Smooth muscle cell (in vitro differentiated cells): ENCODE data around the gene SNX10. TPM values are rescaled to one million over a fixed set of nuclear protein-coding genes. Genes with fewer than 3 reads are reported as not detected.
A peak's percentile ranks its signal among the peaks of the same experiment; 100 is the strongest.
"Not testable (repeated sequence)": the region's sequence is repeated elsewhere in the genome, so short reads cannot be mapped to it uniquely, and the experiment has no call there.

Experiments used
- DNase-seq: peaks from one replicate; lab custom pipeline; 2025; ENCODE audit not compliant: unreplicated experiment; lab: John Stamatoyannopoulos, UW
- H2AFZ ChIP-seq: fragments of 200-600 bp; sonication (generic); 2 replicates; pipeline ENCODE4 v1.6.0; 2016; ENCODE audit warnings: antibody characterized with exemption, low read depth, mild to moderate bottlenecking
- H3F3A ChIP-seq: fragments of 200-600 bp; sonication (generic); 2 replicates; pipeline ENCODE4 v1.6.0; 2017; ENCODE audit warnings: antibody characterized with exemption, low read depth
- H3K27ac ChIP-seq: fragments of 200-600 bp; sonication (generic); 2 replicates; pipeline ENCODE4 v1.5.1; 2016; ENCODE audit warnings: low read depth, mild to moderate bottlenecking
- H3K27me3 ChIP-seq: fragments of 200-600 bp; sonication (generic); 2 replicates; pipeline ENCODE4 v1.6.1; 2016; ENCODE audit warnings: low read depth, mild to moderate bottlenecking
- H3K36me3 ChIP-seq: fragments of 200-600 bp; sonication (generic); 2 replicates; pipeline ENCODE4 v1.5.1; 2016; ENCODE audit warnings: low read depth
- H3K4me1 ChIP-seq: fragments of 200-600 bp; sonication (generic); 2 replicates; pipeline ENCODE4 v1.5.1; 2016; ENCODE audit warnings: low read depth
- H3K4me2 ChIP-seq: fragments of 200-600 bp; sonication (generic); 2 replicates; pipeline ENCODE4 v1.6.0; 2016; ENCODE audit warnings: mild to moderate bottlenecking
- H3K4me3 ChIP-seq: fragments of 200-600 bp; sonication (generic); 2 replicates; pipeline ENCODE4 v1.5.1; 2016; ENCODE audit warnings: mild to moderate bottlenecking
- H3K79me2 ChIP-seq: fragments of 200-600 bp; sonication (generic); 2 replicates; pipeline ENCODE4 v1.6.0; 2016; ENCODE audit warnings: low read depth, mild to moderate bottlenecking
- H3K9ac ChIP-seq: fragments of 200-600 bp; sonication (generic); 2 replicates; pipeline ENCODE4 v1.6.0; 2016; ENCODE audit warnings: low read depth
- H3K9me3 ChIP-seq: fragments of 200-600 bp; sonication (generic); replicated peaks from 2 replicates; pipeline ENCODE4 v1.5.1; 2016; ENCODE audit warnings: low read depth
- H4K20me1 ChIP-seq: fragments of 200-600 bp; sonication (generic); 2 replicates; pipeline ENCODE4 v1.6.0; 2016; ENCODE audit warnings: low read depth
- WGBS: methylation state at CpG from one replicate; pipeline ENCODE4 v1.1.7; 2016; ENCODE audit warnings: low lambda C conversion rate; 5-methylcytosine and 5-hydroxymethylcytosine counted together
- polyA plus RNA-seq: library from polyadenylated mRNA; unstranded; fragments of >200 nt; fragmentation: Nextera tagmentation; extraction: Ambion mirVana; gene quantifications from 2 replicates; pipeline ENCODE4 v1.2.1, GENCODE V29; 2016
- total RNA-seq: library from RNA; depleted of rRNA; stranded (reverse); fragments of >200 nt; gene quantifications from 2 replicates; pipeline ENCODE4 v1.2.3, GENCODE V29; 2014
- TF ChIP-seq, protein P1 (sequence below): fragments of 200-600 bp; sonication (generic); IDR thresholded peaks from 2 replicates; pipeline ENCODE4 v1.5.1; 2017; ENCODE audit warnings: borderline replicate concordance, mild to moderate bottlenecking, antibody characterized with exemption; ENCODE audit not compliant: insufficient read depth, poor library complexity, severe bottlenecking

The SNX10 gene, protein sequence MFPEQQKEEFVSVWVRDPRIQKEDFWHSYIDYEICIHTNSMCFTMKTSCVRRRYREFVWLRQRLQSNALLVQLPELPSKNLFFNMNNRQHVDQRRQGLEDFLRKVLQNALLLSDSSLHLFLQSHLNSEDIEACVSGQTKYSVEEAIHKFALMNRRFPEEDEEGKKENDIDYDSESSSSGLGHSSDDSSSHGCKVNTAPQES
- total RNA-seq (2.2 and 3.1 TPM in 2 replicates), polyA plus RNA-seq (1.1 and 1.6 TPM in 2 replicates)

DNA sequence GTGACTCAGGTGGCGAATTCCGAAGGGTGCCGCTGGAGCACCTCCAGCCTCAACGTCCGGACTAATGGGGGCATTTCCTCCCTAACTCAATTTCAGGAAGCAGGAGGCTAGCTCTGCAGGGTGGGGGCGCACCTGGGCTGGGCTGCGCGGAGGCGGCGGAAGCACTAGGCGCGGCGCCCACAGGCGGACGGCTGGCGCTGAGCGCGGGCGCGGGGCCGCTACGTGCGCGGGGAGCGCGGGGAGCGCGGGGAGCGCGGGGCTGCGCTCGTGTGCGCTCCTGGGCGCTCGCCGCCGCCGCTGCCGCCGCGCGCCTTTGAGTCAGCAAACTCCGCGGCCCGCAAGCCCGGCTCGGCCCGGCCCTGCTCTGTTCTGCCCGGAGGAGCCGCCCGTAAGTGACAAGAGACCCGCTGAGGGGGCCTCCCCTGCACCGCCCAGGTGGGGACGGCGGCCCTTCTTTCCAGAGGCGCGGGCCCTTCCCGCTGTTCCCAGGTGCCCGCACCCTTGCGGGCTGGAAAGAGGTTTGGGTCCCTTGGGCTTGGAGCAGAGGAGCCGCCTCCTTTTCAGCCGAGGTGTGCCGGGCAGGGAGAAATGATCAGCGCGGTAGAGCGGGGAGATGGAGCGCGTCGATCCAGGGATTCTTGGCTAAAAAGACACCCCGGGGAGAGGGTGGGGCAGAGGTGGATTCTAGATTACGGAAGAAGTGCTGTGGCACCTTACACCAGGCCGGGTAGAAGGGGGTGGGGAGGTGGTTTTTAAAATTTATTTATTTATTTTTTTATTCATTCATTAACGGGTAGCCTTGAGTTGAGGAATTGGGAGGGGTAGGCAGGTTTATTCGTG, at the start of gene SNX10:
Gene SNX10 (plus strand): TSS at position 164 of the 840 bp plus-strand sequence. CDS start 54,581 bp downstream, outside the sequence.
- TF ChIP-seq, protein P1, sequence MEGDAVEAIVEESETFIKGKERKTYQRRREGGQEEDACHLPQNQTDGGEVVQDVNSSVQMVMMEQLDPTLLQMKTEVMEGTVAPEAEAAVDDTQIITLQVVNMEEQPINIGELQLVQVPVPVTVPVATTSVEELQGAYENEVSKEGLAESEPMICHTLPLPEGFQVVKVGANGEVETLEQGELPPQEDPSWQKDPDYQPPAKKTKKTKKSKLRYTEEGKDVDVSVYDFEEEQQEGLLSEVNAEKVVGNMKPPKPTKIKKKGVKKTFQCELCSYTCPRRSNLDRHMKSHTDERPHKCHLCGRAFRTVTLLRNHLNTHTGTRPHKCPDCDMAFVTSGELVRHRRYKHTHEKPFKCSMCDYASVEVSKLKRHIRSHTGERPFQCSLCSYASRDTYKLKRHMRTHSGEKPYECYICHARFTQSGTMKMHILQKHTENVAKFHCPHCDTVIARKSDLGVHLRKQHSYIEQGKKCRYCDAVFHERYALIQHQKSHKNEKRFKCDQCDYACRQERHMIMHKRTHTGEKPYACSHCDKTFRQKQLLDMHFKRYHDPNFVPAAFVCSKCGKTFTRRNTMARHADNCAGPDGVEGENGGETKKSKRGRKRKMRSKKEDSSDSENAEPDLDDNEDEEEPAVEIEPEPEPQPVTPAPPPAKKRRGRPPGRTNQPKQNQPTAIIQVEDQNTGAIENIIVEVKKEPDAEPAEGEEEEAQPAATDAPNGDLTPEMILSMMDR: no peak
- peak within 1 kb of the TSS; percentile 97 for H3K4me2 ChIP-seq
- 3% methylated on average over 56 of the region's 74 CpGs for WGBS
- peaks cover 2% of the 10 kb centered on the region for H3K27me3 ChIP-seq
- H3K9ac ChIP-seq: peak within 1 kb of the TSS; percentile 51
- H2AFZ ChIP-seq: peak within 1 kb of the TSS; percentile 97
- no peaks in the 10 kb centered on the region for H3K4me1 ChIP-seq
- no peaks in the 10 kb centered on the region for H3K79me2 ChIP-seq
- H3K27ac ChIP-seq: no peak within 1 kb of the TSS
- H3F3A ChIP-seq: peaks cover 6% of the 10 kb centered on the region
- no peaks in the 10 kb centered on the region for H4K20me1 ChIP-seq
- peak within 1 kb of the TSS; percentile 90 for H3K4me3 ChIP-seq
- H3K9me3 ChIP-seq: no peaks in the 10 kb centered on the region
- H3K36me3 ChIP-seq: no peaks in the 10 kb centered on the region
- no peak for DNase-seq

DNA sequence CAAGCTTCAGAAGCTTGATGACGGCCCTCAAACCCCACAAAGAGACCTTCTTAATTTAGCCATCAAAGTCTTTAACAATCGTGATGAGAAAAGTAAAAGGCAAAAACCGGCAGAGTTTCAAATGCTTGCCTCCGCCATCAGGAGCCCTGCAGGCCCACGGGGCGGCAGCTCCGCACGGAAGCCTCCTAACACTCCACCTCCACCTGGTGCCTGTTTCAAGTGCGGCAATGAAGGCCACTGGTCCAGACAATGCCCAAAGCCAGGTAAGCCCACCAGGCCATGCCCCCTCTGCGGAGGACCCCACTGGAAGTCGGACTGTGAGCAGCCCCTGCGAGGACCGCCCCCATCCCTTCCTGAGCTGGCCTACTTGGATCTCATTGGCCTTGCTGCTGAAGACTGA, 46.5 kb upstream of the SNX10 start:
- Histone ChIP-seq H3K27ac (no peak overlapping the region), H3K9ac (no peak overlapping the region), H2AFZ (no peak overlapping the region), H4K20me1 (no peaks in the 10 kb centered on the region), H3K4me1 (no peaks in the 10 kb centered on the region), H3K4me3 (no peak overlapping the region), H3K27me3 (no peaks in the 10 kb centered on the region), H3K36me3 (no peaks in the 10 kb centered on the region), H3F3A (no peaks in the 10 kb centered on the region), H3K4me2 (no peak overlapping the region), H3K9me3 (no peaks in the 10 kb centered on the region), H3K79me2 (no peaks in the 10 kb centered on the region)
- DNase-seq: no peak
- TF ChIP-seq, protein P1: no peak
- 94% methylated on average over 13 of the region's 13 CpGs for WGBS

DNA sequence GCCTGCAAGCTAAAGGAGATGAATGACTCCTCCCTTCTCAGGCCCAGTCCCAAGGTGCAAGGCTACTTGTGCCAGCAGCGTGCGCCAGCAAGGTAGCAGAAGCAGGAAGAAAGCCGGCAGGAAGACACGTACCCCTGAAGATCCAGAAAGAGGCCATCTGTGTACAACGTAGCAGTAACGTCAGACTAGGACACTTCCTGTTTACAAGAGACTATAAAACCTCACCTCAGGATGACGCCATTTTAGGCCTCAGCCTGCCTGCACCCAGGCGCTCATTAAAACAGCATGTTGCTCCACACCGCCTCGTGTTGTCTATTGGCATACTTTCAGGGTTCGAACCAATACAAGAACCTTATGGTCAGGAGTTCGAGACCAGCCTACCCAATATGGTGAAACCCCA, 41.4 kb upstream of the SNX10 start:
- no peaks in the 10 kb centered on the region for H3K27me3 ChIP-seq
- H3K36me3 ChIP-seq: no peaks in the 10 kb centered on the region
- 90% methylated on average over 12 of the region's 12 CpGs for WGBS
- no peaks in the 10 kb centered on the region for H3K79me2 ChIP-seq
- H3K4me2 ChIP-seq: no peak overlapping the region
- H3K9me3 ChIP-seq: no peaks in the 10 kb centered on the region
- H3K9ac ChIP-seq: no peak overlapping the region
- H2AFZ ChIP-seq: no peak overlapping the region
- H3F3A ChIP-seq: no peaks in the 10 kb centered on the region
- H3K27ac ChIP-seq: no peak overlapping the region
- H3K4me1 ChIP-seq: no peaks in the 10 kb centered on the region
- DNase-seq: no peak
- H3K4me3 ChIP-seq: no peak overlapping the region
- TF ChIP-seq, protein P1: no peak
- no peaks in the 10 kb centered on the region for H4K20me1 ChIP-seq

DNA sequence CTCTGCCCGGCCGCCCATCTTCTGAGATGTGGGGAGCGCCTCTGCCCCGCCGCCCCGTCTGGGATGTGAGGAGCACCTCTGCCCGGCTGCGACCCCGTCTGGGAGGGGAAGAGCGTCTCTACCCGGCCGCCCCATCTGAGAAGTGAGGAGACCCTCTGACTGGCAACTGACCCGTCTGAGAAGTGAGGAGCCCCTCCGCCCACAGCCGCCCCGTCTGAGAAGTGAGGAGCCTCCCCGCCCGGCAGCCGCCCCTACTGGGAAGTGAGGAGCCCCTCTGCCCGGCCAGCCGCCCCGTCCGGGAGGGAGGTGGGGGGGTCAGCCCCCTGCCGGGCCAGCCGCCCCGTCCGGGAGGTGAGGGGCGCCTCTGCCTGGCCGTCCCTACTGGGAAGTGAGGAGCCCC, 29.8 kb upstream of the SNX10 start:
- not testable (repeated sequence) for H4K20me1 ChIP-seq, H3K27me3 ChIP-seq, H3K4me2 ChIP-seq, H3K9me3 ChIP-seq, H2AFZ ChIP-seq, H3K9ac ChIP-seq, DNase-seq, H3K27ac ChIP-seq, H3F3A ChIP-seq, H3K79me2 ChIP-seq, H3K36me3 ChIP-seq, H3K4me1 ChIP-seq, H3K4me3 ChIP-seq
- WGBS: 97% methylated on average over 16 of the region's 29 CpGs
